ENCODE measurements around the gene DAAM2. TPM values are rescaled to one million over a fixed set of nuclear protein-coding genes. Genes with fewer than 3 reads are reported as not detected.

The DAAM2 gene
- total and polyA plus RNA-seq, 2 experiments from 2014 or later, result 3.4 to 8.5 TPM

DNA sequence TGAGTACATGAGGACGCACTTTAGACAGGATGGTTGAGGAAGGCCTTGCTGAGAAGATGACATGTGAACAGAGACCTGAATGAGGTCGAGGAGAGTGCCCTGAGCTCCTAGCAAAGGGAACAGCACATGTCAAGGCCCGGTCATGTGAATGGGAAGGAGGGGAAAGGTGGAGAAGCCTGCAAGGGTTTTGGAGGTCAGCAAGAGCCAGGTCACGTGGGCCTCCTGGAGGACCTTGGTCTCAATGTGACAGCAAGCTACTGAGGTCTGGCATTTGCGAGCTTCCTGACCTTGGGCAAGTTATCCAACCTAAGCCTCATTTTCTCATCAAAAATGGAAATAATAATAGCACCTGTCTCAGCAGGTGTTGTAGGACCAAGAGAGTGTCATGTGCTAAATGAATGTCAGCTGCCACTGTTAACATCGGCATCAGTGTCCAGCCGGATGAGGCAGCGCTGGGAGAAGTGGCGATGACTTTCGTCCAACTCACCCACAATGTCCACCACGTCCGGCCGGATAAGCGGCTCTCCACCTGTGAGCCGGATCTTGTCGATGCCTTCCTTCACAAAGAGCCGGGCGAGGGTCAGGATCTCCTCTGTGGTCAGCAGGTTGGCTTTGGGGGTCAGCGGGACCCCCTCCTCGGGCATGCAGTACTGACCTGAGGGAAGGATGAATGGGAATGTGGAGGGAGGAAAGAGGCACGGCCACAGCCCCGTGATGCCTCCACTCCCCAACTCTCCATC, 133.2 kb downstream of the DAAM2 start:
- no peak overlapping the region for H3K4me3 ChIP-seq
- H3K27me3 ChIP-seq, result no peaks in the 10 kb centered on the region
- H3K36me3 ChIP-seq, result peaks cover 5% of the 10 kb centered on the region
- no peak overlapping the region for H3K27ac ChIP-seq
- TF ChIP-seq CTCF (IDR thresholded peaks at IDR 0.05; ENCODE audit: low read depth, low read length), result no peak
- no peaks in the 10 kb centered on the region for H3K9me3 ChIP-seq (ENCODE audit: low read depth)
- peaks cover 9% of the 10 kb centered on the region for H3K4me1 ChIP-seq (ENCODE audit: low read depth)
- DNase-seq (ENCODE audit: low read depth in 1 of 2, low spot score in 1 of 2), result no peak

DNA sequence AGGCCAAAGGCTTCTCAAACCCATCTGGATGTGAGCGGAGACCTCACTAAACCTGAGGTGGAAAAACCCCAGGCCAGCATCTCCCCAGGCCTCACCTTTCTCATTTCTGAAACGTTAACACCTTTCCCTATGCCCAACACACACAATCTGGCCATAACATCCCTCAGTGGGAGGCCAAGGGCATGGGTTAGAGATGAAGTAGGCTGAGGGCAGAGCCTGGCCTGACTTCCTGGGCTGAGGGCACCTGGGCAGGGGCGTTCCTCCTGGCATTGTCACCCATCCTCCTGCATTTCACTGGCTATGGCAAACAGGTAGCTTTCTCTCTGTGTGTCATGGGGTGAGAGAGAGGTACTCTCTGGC, 133.7 kb downstream of the DAAM2 start:
- no peaks in the 10 kb centered on the region for H3K27me3 ChIP-seq

GRCh38 chr6:39926668-39927067, 134.5 kb downstream of the DAAM2 start:
- Histone ChIP-seq H3K36me3 (peaks cover 5% of the 10 kb centered on the region), H3K4me3 (no peak overlapping the region), H3K4me1 (ENCODE audit: low read depth) (peaks cover 9% of the 10 kb centered on the region), H3K9me3 (ENCODE audit: low read depth) (no peaks in the 10 kb centered on the region), H3K27me3 (no peaks in the 10 kb centered on the region), H3K27ac (no peak overlapping the region)
- no peak for TF ChIP-seq CTCF (IDR thresholded peaks at IDR 0.05; ENCODE audit: low read depth, low read length)
- DNase-seq (ENCODE audit: low read depth in 1 of 2, low spot score in 1 of 2), result no peak

More for the DNA sequence above, 133.7 kb downstream of the DAAM2 start:
- H3K4me1 ChIP-seq (ENCODE audit: low read depth), result peaks cover 9% of the 10 kb centered on the region
- H3K27ac ChIP-seq, result no peak overlapping the region
- no peak for DNase-seq (ENCODE audit: low read depth in 1 of 2, low spot score in 1 of 2)
- H3K9me3 ChIP-seq (ENCODE audit: low read depth), result no peaks in the 10 kb centered on the region
- H3K36me3 ChIP-seq, result peaks cover 5% of the 10 kb centered on the region
- no peak for TF ChIP-seq CTCF (IDR thresholded peaks at IDR 0.05; ENCODE audit: low read depth, low read length)
- H3K4me3 ChIP-seq, result no peak overlapping the region

GRCh38 chr6:39927159-39927558, 135.0 kb downstream of the DAAM2 start:
- Histone ChIP-seq H3K4me3 (no peak overlapping the region), H3K36me3 (peaks cover 5% of the 10 kb centered on the region), H3K27ac (no peak overlapping the region), H3K27me3 (no peaks in the 10 kb centered on the region), H3K4me1 (ENCODE audit: low read depth) (peaks cover 9% of the 10 kb centered on the region), H3K9me3 (ENCODE audit: low read depth) (no peaks in the 10 kb centered on the region)
- TF ChIP-seq CTCF (IDR thresholded peaks at IDR 0.05; ENCODE audit: low read depth, low read length), result no peak
- peak in 1 of 2 donors; percentile 28 for DNase-seq (ENCODE audit: low read depth in 1 of 2, low spot score in 1 of 2)

- no peak for TF ChIP-seq CTCF (IDR thresholded peaks at IDR 0.05; ENCODE audit: low read depth, low read length)
- Histone ChIP-seq H3K27me3 (no peaks in the 10 kb centered on the region), H3K4me1 (ENCODE audit: low read depth) (peaks cover 9% of the 10 kb centered on the region), H3K36me3 (peaks cover 5% of the 10 kb centered on the region), H3K4me3 (no peak overlapping the region), H3K9me3 (ENCODE audit: low read depth) (no peaks in the 10 kb centered on the region), H3K27ac (no peak overlapping the region)
- DNase-seq (ENCODE audit: low read depth in 1 of 2, low spot score in 1 of 2), result peak in 1 of 2 donors; percentile 28
Measured at GRCh38 chr6:39929039-39929732, 137.0 kb downstream of the DAAM2 start.
